Stimulated activated CD8-positive, alpha-beta memory T cell treated with anti-CD3 and anti-CD28 coated beads, Interleukin-12 subunit alpha, Interleukin-12 subunit beta, amount 100 ng/mL, for 24 hours (primary cell): ENCODE data around the gene UBE2H.
"Not testable (repeated sequence)": the region's sequence is repeated elsewhere in the genome, so short reads cannot be mapped to it uniquely, and the experiment has no call there.

Experiments
- DNase-seq: peaks from one replicate; pipeline ENCODE4 v3.0.0-alpha.2; 2020; ENCODE audit errors: extremely low read depth

UBE2H gene

DNA sequence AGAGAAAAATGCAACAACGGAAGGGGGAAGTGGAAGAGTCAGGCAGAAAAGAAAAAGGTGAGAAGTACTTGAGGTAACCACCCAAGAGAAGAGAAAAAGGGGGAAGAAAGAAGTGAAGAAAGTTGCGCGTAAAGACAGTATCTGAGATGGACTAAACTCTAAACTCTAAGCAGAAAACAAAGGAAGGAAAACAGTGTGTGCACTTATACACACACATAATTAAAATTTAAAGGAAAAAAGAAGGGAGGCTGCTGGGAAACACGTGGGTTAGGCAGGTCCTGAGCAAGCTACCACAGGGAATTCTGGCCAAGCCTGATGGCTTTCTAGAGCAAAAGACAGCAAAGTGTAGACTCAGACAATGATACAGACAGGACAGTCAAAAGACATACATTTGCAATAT lies 78.0 kb downstream of the UBE2H start:
- DNase-seq = no peak

DNA sequence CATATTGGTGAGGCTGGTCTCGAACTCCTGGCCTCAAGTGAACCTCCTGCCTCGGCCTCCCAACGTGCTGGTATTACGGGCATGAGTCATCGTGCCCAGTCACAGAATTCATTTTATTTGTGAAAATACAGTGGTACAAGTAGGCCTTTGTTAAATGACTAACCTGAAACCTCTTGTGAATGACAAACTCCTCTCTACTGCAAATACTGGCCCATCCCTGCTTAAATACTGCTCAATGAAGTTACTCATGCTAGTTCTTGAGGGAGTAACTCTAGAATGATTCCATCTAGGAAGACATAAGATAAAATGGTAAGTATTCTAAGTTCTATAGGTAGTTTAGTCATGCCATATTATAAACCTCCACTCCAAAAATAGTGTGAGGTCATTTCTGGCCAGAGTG lies 80.7 kb downstream of the UBE2H start:
- DNase-seq = no peak

DNA sequence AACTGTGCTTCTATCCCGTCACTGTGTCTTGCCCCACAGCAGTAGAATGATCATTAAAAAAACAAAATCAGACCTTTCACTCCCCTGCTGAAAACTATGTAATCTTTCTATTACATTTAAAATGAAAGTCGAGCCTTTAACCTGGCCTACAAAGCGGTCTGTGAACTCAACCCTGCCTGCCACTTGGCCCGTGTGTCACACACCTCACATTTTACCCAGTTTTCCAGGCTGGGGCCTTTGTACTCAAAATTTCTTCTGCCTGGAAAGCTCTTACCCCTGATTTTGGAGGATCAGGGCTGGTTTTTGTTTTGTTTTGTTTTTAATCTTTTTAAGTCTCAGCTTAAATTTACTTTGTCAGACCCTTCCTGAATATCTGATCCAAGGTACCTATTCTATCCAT lies 82.1 kb downstream of the UBE2H start:
- DNase-seq = no peak

DNA sequence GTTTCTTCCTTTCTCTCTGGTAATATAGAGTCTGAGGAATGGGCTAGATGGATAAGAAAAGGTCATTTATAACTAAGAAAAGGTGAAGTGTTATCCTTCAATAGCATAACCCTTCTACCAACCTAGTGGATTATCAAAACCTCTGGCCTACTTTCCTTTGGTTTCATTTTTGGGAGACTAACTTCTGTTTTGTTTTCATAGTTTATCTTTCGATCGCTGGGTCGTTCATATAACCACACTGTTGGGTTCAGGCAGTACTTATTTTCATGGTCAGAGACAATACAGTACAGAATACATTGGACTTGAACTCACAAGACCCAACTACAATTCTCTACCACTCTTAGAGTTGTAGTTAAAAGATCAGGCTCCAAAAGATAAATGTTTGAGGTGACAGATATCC lies 86.5 kb downstream of the UBE2H start:
- DNase-seq = no peak

DNA sequence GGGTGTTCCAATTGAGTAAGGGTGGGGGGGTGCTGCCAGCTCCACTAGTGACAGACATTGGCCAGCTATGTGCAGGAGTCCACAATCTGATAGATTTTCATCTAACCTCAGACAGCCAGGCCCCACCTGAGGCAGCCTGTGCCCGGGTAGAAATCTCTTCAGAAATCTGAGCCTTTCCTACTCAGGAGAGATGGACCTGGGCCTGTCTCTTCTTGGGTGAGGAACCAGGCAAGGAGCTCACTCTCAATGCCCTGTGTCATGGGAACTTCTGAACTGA lies 86.9 kb downstream of the UBE2H start:
- DNase-seq = no peak

DNA sequence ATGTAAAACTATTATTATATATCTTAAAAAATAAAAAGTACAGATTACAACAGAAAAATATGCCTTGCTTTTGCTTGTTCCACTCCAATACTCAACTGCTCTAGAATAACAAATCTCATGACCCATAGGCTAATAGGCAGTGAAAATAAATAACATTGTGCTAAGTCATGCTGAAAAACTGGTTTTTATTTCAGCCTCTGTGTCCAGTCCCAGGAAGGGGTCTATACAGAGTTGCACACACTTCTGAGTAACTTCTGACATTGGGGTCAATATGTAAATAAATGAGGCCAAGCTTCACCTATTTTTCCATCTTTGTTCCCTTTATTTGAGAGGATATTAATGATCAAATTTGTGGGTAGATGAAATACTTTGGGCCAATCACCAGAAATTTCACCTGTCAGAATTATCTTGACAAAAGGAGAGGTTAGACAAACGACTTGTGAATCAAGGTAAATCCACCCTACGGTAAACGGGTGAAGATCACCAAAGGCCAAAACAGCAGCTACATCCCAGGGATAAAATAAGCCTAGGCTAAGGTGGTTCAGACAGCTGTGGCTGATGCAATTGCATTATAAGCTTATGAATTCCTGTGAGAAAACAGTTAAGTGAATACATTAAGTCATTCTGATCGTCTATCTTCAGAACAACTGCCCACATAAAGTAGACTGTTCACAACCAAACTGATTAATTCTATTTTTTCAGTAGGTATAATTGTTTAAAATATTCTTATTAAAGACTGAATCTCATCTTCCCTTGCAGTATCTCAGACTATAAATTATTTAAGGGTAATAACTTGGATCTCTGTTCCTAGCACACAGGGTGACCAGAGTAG lies 87.5 kb downstream of the UBE2H start:
- DNase-seq = no peak

DNA sequence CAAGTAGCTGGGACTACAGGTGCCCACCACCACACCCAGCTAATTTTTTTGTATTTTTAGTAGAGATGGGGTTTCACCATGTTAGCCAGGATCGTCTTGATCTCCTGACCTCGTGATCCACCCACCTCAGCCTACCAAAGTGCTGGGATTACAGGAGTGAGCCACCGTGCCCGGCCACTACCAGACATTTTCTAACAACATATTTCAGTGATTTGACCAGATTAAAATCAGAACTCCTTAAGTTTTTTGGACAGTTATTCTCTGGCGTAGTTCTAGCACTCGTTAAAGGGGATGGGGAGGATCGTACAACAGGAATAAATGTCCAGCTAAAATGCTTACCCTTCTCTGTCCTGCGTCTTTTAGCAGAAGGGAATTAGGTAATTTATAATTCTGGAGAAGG lies 88.1 kb downstream of the UBE2H start:
- DNase-seq = not testable (repeated sequence)

DNA sequence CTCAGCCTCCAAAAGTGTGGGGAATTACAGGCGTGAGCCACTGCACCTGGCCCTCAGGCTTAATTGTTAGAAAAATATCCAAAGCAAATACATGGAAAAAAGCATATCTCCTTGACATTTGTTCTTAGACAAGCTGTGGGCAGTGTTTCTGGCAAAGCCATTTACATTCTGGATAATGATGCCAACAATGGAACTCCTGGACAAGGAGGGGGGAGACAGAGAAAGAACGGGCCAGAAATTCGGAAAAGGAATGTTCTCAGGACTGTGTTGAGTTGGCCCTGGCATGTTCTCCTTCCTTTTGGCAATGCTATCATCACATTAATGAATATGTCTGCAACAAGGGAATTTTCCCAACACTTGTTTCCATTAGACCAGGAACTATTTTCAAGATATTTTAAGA lies 88.7 kb downstream of the UBE2H start:
- DNase-seq = no peak

DNA sequence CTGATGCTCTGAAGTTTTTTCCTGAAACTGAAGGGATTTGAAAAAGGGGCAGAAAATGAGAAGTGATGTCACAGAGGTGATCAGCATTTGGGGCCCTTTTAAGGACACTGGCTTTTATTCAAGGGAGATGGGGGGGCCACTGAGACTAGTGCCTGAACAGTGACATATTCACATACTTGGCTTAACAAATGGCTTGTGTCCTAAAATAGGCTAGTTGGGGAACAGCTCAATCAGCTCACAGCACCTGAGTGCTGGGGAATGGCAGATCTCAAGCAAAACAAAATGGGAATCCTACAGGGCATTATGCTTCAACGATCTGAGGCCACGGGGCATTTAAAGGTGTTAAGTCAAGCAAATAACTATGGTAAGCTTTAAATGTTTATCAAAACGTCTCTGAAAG lies 90.1 kb downstream of the UBE2H start:
- no peak for DNase-seq

DNA sequence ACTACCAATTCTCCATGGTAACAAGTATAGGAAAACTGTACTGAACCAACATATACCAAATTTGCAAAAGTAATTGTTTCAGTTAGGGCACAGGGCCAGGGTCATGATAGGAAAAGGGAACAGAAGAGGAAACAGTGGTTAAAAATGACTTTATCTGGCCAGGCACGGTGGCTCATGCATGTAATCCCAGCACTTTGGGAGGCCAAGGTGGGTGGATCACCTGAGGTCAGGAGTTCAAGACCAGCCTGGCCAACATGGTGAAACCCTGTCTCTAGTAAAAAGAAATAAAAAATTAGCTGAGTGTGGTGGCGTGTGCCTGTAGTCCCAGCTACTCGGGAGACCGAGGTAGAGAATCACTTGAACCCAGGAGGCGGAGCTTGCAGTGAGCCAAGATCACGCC lies 92.0 kb downstream of the UBE2H start:
- not testable (repeated sequence) for DNase-seq

DNA sequence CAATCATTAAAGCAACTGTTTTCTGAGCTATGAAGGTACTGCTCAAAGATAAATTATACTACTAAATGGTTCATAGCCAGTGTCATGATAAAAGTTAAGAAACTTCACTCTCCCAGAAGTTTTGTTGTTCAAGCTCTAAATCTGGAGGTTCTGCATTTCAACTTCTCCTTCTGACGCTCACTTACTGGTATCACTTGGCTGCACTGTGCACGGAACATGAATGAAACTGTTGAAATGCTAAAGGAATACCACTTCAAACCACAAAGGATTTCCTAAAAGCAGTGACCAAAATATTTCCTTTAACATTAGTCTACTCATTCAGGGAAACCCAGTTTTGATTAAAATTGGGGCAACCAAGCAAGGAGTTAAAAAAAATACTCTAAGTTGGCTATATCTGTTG lies 93.6 kb downstream of the UBE2H start:
- no peak for DNase-seq

DNA sequence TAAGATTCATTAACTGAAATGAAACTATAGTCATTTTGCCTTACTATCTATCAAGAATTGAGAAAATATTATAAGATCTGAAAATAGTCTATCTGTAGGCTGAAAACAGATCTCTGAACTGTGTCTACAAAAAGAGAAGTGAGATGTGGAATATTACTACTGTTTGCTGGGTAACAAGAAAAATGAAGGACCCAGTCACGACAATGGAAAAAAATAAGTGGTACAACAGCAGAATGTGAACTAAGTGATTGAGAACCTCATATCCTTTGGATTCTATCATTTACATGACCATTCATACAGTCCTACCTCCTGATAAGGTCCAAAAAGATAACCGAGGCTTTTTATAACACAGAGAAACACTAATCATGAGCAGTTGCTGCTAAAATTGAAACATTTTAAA lies 94.3 kb downstream of the UBE2H start:
- DNase-seq = no peak

DNA sequence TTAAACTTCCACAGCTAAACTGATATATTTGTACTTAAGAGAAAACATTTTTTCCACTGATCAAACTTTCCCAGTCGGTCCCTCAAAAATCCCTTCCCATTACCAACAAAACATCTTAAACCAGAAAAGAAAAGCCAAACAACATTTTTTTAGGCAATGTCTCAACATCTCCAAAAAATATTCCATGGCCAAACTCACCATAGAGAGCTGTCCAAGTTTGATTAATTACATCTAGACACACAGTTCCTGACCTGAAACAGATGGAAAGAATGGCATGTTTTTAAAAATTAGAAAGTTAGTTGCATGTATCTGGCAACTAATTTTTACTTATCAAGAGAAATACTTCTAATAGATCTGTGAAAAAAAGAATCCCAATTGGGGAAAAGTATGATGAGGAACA lies 95.4 kb downstream of the UBE2H start:
- no peak for DNase-seq

DNA sequence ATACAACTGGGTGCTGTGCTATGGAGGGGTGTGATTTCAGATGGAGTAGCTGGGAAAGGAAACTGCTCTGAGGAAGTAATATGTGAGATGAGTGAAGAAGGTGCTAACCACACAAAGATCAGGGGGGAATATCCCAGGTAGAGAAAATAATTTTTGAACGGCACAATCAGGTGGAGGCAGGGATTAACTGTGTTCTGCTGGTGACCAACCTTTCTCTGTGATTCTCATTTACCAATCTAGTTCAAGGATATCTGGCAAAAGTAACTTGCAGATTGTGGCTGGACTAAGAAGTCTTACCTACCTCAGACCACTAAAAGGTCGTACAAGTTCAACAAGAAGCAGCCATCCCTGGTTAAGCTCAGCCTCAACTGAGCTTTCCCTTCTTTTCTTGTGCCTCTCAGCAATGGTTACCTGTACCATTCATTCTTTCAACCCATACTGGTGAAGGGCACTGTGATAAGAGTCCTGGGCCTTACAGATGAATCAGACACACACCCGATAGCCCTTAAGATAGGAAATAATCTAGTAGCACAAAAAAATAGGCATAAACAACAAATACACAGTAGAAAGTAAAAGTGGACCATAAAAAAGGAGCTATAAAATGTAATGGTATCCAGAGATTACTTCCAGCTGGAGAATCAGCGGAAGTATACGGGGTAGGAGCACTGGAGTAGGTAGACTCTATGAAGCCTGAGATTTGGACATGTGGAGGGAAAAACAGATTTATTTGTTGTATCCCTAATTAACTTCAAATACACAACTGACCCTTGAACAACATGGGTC lies 96.6 kb downstream of the UBE2H start:
- DNase-seq = no peak

DNA sequence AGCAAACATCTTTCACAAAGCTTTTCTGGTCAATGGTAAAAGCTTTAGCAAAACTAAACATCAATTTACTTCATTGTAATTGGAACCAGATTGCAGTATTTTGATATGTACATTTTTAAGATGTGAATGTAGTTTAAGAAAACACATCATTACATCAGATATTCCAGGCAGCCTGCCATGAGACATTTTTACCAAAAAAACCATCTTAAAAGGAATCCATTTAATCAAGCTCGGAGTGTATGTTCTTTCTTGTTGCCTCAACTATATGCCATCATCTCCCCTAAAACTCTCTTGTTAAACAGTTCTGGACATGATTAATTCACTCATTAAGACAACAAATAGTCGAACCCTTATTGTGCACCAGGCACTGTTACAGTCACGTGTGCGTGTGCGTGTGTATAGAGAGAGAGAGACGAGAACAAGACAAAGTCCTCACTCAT lies 97.5 kb downstream of the UBE2H start:
- DNase-seq = no peak

DNA sequence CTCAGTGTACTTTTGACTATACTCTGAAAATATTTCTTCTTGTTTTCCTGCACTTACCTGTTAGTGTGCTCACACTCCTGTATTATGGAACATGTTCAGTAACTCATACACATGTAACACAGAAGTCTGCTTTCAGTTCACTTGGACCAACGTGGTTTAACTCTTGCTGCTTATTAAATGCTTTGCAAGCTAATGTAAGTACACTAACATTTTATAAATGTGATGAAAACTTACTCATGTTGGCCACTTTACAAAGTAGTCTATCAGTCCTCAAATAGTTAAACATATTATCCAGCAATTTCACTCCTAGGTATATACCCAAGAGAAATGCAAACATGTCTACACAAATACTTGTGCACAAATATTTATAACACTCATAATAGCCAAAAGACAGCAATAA lies 98.4 kb downstream of the UBE2H start:
- DNase-seq = no peak

DNA sequence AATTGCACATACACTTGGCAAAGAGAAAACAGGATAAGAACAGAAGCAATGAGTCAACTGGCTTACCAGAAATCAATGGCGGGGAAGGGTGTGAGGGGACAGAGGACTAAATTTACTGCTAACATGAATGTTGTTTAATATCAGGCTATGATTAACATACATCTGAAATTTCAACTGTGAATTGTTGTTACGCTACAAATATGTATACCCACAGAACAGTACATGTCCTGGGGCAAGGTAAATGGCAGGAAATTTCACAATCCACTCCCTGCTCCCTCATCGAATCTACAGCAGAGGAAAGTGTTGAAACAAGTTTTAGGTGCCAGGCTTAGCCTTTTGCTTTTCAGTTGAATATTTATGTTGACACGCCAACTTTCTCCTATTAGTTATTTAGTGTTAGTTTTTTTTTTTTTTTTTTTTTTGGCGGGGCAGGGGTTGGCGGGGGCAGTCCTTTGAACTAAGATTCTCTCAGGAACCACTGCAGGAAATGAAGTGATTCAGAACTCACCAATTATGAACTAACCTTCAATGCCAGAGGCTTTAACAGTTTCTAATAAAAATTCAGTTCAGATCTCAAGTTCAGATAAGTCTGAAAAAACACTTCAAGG lies 99.0 kb downstream of the UBE2H start:
- DNase-seq = no peak

DNA sequence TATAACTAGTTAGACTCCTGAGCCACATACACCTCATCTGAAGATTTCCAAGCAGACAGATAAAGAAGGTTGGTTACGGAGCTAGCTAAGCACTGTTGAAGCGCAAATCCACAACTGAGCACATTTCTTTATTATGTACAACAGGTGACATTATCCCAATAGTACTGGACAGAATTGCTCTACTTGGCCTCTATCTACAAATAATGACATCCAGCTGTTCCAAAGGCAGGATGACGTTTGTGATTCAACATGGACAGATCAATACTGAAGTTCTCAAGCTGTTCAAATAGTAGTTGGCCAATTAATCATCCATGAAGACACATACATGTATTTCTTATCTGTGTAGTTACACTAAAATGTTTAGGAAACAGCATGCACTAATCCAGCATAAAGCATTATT lies 101.0 kb downstream of the UBE2H start:
- no peak for DNase-seq

DNA sequence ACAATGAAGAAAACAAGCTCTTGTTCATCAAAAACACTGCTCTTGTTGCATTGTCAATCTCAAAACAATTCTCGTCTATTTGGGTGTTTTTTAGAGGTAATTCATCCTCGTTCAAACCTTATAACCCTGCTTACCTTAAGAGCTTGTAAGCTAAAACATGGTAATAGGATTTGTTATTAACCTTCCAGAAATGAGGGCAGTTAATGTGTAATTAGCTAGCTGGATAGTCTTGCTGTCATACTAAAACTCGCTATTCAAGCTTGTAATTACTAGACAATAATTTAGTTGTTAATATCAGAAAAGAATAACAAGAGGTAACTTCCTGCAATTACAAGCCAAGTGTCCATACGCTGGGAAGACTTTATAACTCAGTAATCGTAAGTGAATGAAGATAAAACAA lies 101.6 kb downstream of the UBE2H start:
- DNase-seq = no peak

DNA sequence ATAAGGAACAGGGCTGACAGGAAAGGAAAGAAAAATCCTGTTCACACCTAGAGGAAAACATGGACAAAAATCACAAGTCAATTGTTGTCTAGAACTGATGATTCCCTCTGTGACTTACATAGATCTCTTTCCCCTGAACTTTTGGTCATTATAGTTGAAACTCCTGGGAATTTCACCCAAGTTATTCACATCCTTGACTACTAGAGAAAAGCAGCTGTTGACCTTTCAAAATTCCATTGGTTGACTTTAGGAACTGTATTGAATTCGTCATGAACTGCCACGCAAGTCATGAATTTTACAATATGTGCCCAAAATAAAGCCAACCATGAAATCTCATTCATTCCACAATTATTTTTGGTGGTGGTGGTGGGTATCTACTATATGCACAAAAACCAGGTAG lies 104.3 kb downstream of the UBE2H start:
- DNase-seq = no peak

DNA sequence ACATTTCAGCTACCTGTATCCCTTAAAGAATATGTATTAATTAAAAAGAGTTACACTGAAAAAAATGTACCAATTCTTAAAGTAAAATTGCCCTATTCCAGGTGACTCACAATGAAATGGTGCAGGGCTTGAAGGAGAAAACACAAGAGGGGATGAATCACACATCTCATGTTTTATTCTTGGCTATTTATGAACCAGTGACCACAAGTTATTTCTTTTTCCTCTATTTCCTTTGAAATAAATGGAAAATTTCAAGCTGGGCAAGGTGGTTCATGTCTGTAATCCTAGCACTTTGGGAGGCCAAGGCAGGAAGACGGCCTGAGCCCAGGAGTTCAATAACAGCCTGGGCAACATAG lies 106.8 kb downstream of the UBE2H start:
- no peak for DNase-seq

DNA sequence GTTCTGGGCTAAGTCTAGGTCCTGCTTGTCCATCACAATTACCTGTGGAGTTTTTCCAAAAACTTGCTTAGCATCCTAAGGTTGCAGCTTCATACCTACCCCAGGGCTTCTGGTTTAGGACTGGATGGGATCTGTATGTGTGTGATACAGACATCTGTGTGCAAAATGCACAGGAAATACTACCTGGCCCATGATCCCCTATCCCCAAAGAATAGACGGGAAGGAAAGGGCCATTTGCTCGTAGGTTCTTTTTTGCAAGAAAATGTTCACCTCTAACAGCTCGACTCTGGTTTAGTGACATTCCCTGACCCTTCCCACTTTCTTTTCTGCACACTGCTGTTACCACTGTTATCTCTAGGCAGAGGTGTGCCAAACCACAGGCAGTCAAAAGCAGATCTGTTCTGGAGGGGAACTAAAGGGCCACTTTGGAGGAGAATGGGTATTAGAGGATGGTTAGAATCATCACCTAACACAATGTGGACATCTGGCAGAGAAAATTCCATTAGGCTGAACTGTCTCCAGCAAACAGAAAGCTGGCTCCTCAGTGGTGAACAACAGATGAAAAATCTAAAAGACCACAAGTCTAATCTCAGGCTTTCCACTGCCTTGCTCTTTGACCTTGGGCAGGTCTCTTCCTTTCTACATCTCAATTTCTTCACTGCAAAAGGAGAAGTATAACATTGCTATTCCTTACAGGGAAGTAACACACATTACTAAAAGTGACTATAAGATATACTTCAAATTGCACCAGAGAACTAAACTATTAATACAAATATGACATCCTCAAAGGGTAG lies 107.4 kb downstream of the UBE2H start:
- no peak for DNase-seq
